Measurements from ENCODE around the gene FSCN2. TPM values are rescaled to one million over a fixed set of nuclear protein-coding genes. Genes with fewer than 3 reads are reported as not detected.

The FSCN2 gene
- total and polyA plus RNA-seq, 7 donors, result 0.08 to 0.71 (median 0.11) TPM; not detected in 1

- no peaks in the 10 kb centered on the region for H3K9me3 ChIP-seq
- TF ChIP-seq CTCF (IDR thresholded peaks at IDR 0.05), result no peak
- no peak for ATAC-seq
- H3K4me1 ChIP-seq, result peaks cover 44% of the 10 kb centered on the region
- 87 to 95% (median 92%) methylated on average over 7 to 9 of the region's 9 CpGs for WGBS, 3 donors
- DNase-seq, result peak in 1 of 2 donors; percentile 21
- H3K27me3 ChIP-seq (ENCODE audit: insufficient read depth in 3 of 3, low read length in 2 of 3), result peaks cover 0 to 9% (median 4%) of the 10 kb centered on the region in 3 donors
- H3K36me3 ChIP-seq (ENCODE audit: insufficient read depth in 1 of 2, low read depth in 1 of 2), result peaks cover 0 to 2% of the 10 kb centered on the region in 2 donors
- intact Hi-C loops (cut with DNase I), result loop anchor here in 1 of 2 donors (5.0 kb wide), 1 partner anchor 35 kb away; the partner anchor contains the start of gene FAAP100
- peak overlapping the region; percentile 41 for H3K27ac ChIP-seq
- peak overlapping the region; percentile 86 for H3K4me3 ChIP-seq
These were observed 11.2 kb upstream of the FSCN2 start for GRCh38 chr17:81517009-81517338.

GRCh38 chr17:81517339-81518112 is 10.7 kb upstream of the FSCN2 start:
- WGBS, 3 donors, result 73 to 75% (median 74%) methylated on average over 19 to 24 of the region's 24 CpGs
- Histone ChIP-seq H3K36me3 (ENCODE audit: insufficient read depth in 1 of 2, low read depth in 1 of 2) (no peaks in the 10 kb centered on the region), H3K4me3 (peak overlapping the region; percentile 86), H3K9me3 (no peaks in the 10 kb centered on the region), H3K27me3 (ENCODE audit: insufficient read depth in 3 of 3, low read length in 2 of 3) (peaks cover 0 to 13% (median 4%) of the 10 kb centered on the region in 3 donors), H3K4me1 (peaks cover 44% of the 10 kb centered on the region), H3K27ac (peak overlapping the region; percentile 41)
- ATAC-seq (no peak), DNase-seq (peak; percentile 19 to 56)
- intact Hi-C loops (cut with DNase I), result loop anchor here in 1 of 2 donors (5.0 kb wide), 1 partner anchor 35 kb away; the partner anchor contains the start of gene FAAP100
- TF ChIP-seq CTCF (IDR thresholded peaks at IDR 0.05), result no peak

GRCh38 chr17:81518113-81518784 is 9.9 kb upstream of the FSCN2 start:
- H3K4me1 ChIP-seq, result peaks cover 44% of the 10 kb centered on the region
- intact Hi-C loops (cut with DNase I), result loop anchor here in 1 of 2 donors (5.0 kb wide), 1 partner anchor 34 kb away; the partner anchor contains the start of gene FAAP100

GRCh38 chr17:81518785-81519283 is 9.3 kb upstream of the FSCN2 start:
- TF ChIP-seq CTCF (IDR thresholded peaks at IDR 0.05), result no peak

More at GRCh38 chr17:81518113-81518784, 9.9 kb upstream of the FSCN2 start:
- DNase-seq (peak in 1 of 2 donors; percentile 12), ATAC-seq (no peak)
- H3K27me3 ChIP-seq (ENCODE audit: insufficient read depth in 3 of 3, low read length in 2 of 3), result peaks cover 0 to 20% (median 4%) of the 10 kb centered on the region in 3 donors
- no peaks in the 10 kb centered on the region for H3K9me3 ChIP-seq
- no peak for TF ChIP-seq CTCF (IDR thresholded peaks at IDR 0.05)
- 35 to 43% (median 43%) methylated on average over 20 to 24 of the region's 24 CpGs for WGBS, 3 donors
- H3K36me3 ChIP-seq (ENCODE audit: insufficient read depth in 1 of 2, low read depth in 1 of 2), result no peaks in the 10 kb centered on the region
- no peak overlapping the region for H3K27ac ChIP-seq
- H3K4me3 ChIP-seq, result peak overlapping the region; percentile 63

More at GRCh38 chr17:81518785-81519283, 9.3 kb upstream of the FSCN2 start:
- Histone ChIP-seq H3K27me3 (ENCODE audit: insufficient read depth in 3 of 3, low read length in 2 of 3) (peaks cover 0 to 25% (median 5%) of the 10 kb centered on the region in 3 donors), H3K36me3 (ENCODE audit: insufficient read depth in 1 of 2, low read depth in 1 of 2) (no peaks in the 10 kb centered on the region), H3K9me3 (no peaks in the 10 kb centered on the region), H3K4me1 (peaks cover 44% of the 10 kb centered on the region), H3K27ac (no peak overlapping the region), H3K4me3 (peak overlapping the region; percentile 63)
- WGBS, 3 donors, result 2 to 6% (median 4%) methylated on average over 35 to 47 of the region's 47 CpGs
- peak; percentile 50 to 66 for DNase-seq
- intact Hi-C loops (cut with DNase I), result loop anchor here in 1 of 2 donors (5.0 kb wide), 1 partner anchor 33 kb away; the partner anchor contains the start of gene FAAP100
- ATAC-seq, result peak in 1 of 4 donors; percentile 11
